ENCODE results near the gene NR4A3.
"Not testable (repeated sequence)": the region's sequence is repeated elsewhere in the genome, so short reads cannot be mapped to it uniquely, and the experiment has no call there.

NR4A3 gene

GRCh38 chr9:99832558-99832864 lies 10.8 kb downstream of the NR4A3 start:
- peaks cover 23 to 52% of the 10 kb centered on the region in 2 donors for H3K4me1 Mint-ChIP-seq
- peaks cover 0 to 4% of the 10 kb centered on the region in 2 donors for H3K27me3 Mint-ChIP-seq

GRCh38 chr9:99833735-99834134 lies 12.1 kb downstream of the NR4A3 start:
- peaks cover 17 to 48% of the 10 kb centered on the region in 2 donors for H3K4me1 Mint-ChIP-seq
- ATAC-seq (replicated peaks) (peak; percentile 48 to 60), DNase-seq (no peak)
- peaks cover 68 to 73% of the 10 kb centered on the region in 2 donors for H3K36me3 Mint-ChIP-seq
- H3K4me3 Mint-ChIP-seq, result no peak overlapping the region
- H3K9me3 Mint-ChIP-seq, result no peaks in the 10 kb centered on the region
- H3K27ac Mint-ChIP-seq, result peak overlapping the region; percentile 70
- H3K27me3 Mint-ChIP-seq, result peaks cover 0 to 4% of the 10 kb centered on the region in 2 donors

More at GRCh38 chr9:99832558-99832864, 10.8 kb downstream of the NR4A3 start:
- H3K9me3 Mint-ChIP-seq, result no peaks in the 10 kb centered on the region
- H3K27ac Mint-ChIP-seq, result no peak overlapping the region
- DNase-seq, result no peak
- H3K4me3 Mint-ChIP-seq, result no peak overlapping the region
- peaks cover 64 to 70% of the 10 kb centered on the region in 2 donors for H3K36me3 Mint-ChIP-seq
- no peak for ATAC-seq (replicated peaks)

DNA sequence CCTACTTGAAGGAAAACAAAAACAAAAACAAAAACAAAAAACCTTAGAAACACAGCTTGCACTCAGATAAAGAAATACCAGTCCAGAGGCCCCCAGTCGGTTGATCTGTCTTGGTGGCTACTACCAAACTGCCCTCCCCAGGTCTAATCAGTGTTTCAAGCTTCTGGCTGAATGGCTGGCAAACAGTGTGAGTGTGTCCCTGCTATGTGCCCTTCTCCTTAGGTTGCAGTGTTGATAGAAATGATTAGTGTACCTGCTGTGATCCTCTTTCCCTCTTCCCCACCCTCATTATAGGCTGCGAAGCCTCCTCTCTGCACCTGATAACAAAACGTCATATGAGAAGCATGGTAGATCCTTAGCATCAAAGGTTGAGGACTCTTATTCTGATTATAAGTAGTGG lies 12.8 kb downstream of the NR4A3 start:
- no peaks in the 10 kb centered on the region for H3K27me3 Mint-ChIP-seq
- no peak for ATAC-seq (replicated peaks)
- H3K4me3 Mint-ChIP-seq, result peak overlapping the region in 1 of 2 donors; percentile 19
- no peak for DNase-seq
- H3K4me1 Mint-ChIP-seq, result peaks cover 14 to 45% of the 10 kb centered on the region in 2 donors
- H3K27ac Mint-ChIP-seq, result peak overlapping the region; percentile 49
- H3K36me3 Mint-ChIP-seq, result peaks cover 64 to 72% of the 10 kb centered on the region in 2 donors
- H3K9me3 Mint-ChIP-seq, result no peaks in the 10 kb centered on the region

DNA sequence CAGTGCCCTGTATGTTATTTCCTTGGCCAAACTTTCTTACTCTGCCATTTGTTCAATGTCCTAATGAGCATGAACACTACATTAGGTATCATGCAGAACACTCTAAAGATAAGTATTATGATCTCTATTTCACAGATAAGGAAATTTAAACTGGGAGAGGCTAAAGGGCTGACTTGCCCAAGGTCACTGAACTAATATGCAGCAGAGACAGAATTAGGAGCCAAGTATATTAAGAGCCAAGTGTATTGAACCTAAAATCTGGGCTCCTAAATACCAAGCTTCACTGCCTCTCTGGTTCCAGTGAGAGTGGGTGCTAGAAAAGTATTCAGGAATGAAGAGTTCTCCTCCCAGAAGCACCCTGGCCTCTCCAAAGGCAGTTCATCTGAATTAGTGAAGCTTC lies 13.5 kb downstream of the NR4A3 start:
- Mint-ChIP-seq H3K4me1 (peaks cover 10 to 42% of the 10 kb centered on the region in 2 donors), H3K9me3 (no peaks in the 10 kb centered on the region), H3K4me3 (no peak overlapping the region), H3K27me3 (no peaks in the 10 kb centered on the region), H3K27ac (peak overlapping the region; percentile 26), H3K36me3 (peaks cover 61 to 70% of the 10 kb centered on the region in 2 donors)
- DNase-seq, result no peak
- ATAC-seq (replicated peaks), result no peak

- Mint-ChIP-seq H3K4me1 (peaks cover 10 to 39% of the 10 kb centered on the region in 2 donors), H3K36me3 (peaks cover 58 to 68% of the 10 kb centered on the region in 2 donors), H3K27me3 (no peaks in the 10 kb centered on the region), H3K4me3 (no peak overlapping the region), H3K27ac (no peak overlapping the region), H3K9me3 (no peaks in the 10 kb centered on the region)
- DNase-seq, result no peak
- no peak for ATAC-seq (replicated peaks)
Measured at GRCh38 chr9:99835581-99835980, 13.9 kb downstream of the NR4A3 start.

DNA sequence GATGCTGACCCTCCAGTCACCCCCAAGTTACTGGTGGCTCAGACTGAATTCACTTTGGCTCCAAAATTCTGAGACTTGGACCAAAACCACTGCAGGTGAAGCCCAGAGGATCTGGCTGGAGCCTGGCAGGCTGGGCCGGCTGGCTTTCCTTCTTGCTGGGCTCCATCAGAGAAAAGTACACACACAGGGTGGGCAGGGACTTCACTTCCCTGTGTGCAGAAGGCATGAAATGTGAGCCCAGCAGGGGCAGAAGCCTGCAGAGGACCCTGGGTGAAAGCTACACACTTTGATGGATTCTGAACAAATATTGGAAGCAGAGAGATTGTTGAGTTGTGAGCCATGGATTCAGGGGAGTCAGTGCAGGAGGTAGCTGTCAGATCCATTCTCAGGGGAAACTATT lies 18.4 kb downstream of the NR4A3 start:
- Mint-ChIP-seq H3K4me3 (peak overlapping the region in 1 of 2 donors; percentile 8), H3K4me1 (peaks cover 8 to 33% of the 10 kb centered on the region in 2 donors), H3K9me3 (no peaks in the 10 kb centered on the region), H3K36me3 (peaks cover 61 to 74% of the 10 kb centered on the region in 2 donors), H3K27ac (peak overlapping the region; percentile 85), H3K27me3 (no peaks in the 10 kb centered on the region)
- DNase-seq (no peak), ATAC-seq (replicated peaks) (no peak)

- no peak for ATAC-seq (replicated peaks)
- H3K27me3 Mint-ChIP-seq, result peaks cover 0 to 4% of the 10 kb centered on the region in 2 donors
- DNase-seq, result no peak
- peaks cover 0 to 5% of the 10 kb centered on the region in 2 donors for H3K9me3 Mint-ChIP-seq
- H3K27ac Mint-ChIP-seq, result peak overlapping the region; percentile 42
- H3K4me1 Mint-ChIP-seq, result peaks cover 21 to 60% of the 10 kb centered on the region in 2 donors
- peaks cover 73 to 80% of the 10 kb centered on the region in 2 donors for H3K36me3 Mint-ChIP-seq
- no peak overlapping the region for H3K4me3 Mint-ChIP-seq
Measured at GRCh38 chr9:99845063-99845462, 23.4 kb downstream of the NR4A3 start.

GRCh38 chr9:99848447-99848846 lies 26.8 kb downstream of the NR4A3 start:
- Mint-ChIP-seq H3K4me3 (peak overlapping the region; percentile 13 to 32), H3K27me3 (peaks cover 0 to 6% of the 10 kb centered on the region in 2 donors), H3K27ac (peak overlapping the region; percentile 88), H3K9me3 (peaks cover 0 to 6% of the 10 kb centered on the region in 2 donors), H3K4me1 (peaks cover 40 to 74% of the 10 kb centered on the region in 2 donors), H3K36me3 (peaks cover 75 to 86% of the 10 kb centered on the region in 2 donors)
- ATAC-seq (replicated peaks) (no peak), DNase-seq (no peak)

GRCh38 chr9:99850736-99851499 lies 29.2 kb downstream of the NR4A3 start:
- H3K9me3 Mint-ChIP-seq, result peaks cover 0 to 6% of the 10 kb centered on the region in 2 donors
- peaks cover 0 to 6% of the 10 kb centered on the region in 2 donors for H3K27me3 Mint-ChIP-seq
- H3K36me3 Mint-ChIP-seq, result peaks cover 76 to 81% of the 10 kb centered on the region in 2 donors
- ATAC-seq (replicated peaks) (peak; percentile 7 to 10), DNase-seq (no peak)
- peak overlapping the region; percentile 1 to 71 for H3K4me3 Mint-ChIP-seq
- H3K4me1 Mint-ChIP-seq, result peaks cover 43 to 67% of the 10 kb centered on the region in 2 donors
- H3K27ac Mint-ChIP-seq, result peak overlapping the region; percentile 90

GRCh38 chr9:99851500-99851822 lies 29.8 kb downstream of the NR4A3 start:
- Mint-ChIP-seq H3K4me3 (peak overlapping the region; percentile 1 to 71), H3K36me3 (peaks cover 76 to 81% of the 10 kb centered on the region in 2 donors), H3K27me3 (peaks cover 0 to 6% of the 10 kb centered on the region in 2 donors), H3K9me3 (peaks cover 0 to 6% of the 10 kb centered on the region in 2 donors), H3K4me1 (peaks cover 43 to 65% of the 10 kb centered on the region in 2 donors), H3K27ac (peak overlapping the region; percentile 90)
- DNase-seq (no peak), ATAC-seq (replicated peaks) (peak; percentile 66 to 71)

- Mint-ChIP-seq H3K4me1 (peaks cover 41 to 64% of the 10 kb centered on the region in 2 donors), H3K27me3 (peaks cover 0 to 6% of the 10 kb centered on the region in 2 donors), H3K27ac (peak overlapping the region; percentile 90), H3K36me3 (peaks cover 73 to 78% of the 10 kb centered on the region in 2 donors), H3K4me3 (peak overlapping the region; percentile 13 to 35), H3K9me3 (peaks cover 0 to 6% of the 10 kb centered on the region in 2 donors)
- ATAC-seq (replicated peaks), result peak in 1 of 2 donors; percentile 10
- DNase-seq, result no peak
Measured at GRCh38 chr9:99852617-99853016, 30.9 kb downstream of the NR4A3 start.

DNA sequence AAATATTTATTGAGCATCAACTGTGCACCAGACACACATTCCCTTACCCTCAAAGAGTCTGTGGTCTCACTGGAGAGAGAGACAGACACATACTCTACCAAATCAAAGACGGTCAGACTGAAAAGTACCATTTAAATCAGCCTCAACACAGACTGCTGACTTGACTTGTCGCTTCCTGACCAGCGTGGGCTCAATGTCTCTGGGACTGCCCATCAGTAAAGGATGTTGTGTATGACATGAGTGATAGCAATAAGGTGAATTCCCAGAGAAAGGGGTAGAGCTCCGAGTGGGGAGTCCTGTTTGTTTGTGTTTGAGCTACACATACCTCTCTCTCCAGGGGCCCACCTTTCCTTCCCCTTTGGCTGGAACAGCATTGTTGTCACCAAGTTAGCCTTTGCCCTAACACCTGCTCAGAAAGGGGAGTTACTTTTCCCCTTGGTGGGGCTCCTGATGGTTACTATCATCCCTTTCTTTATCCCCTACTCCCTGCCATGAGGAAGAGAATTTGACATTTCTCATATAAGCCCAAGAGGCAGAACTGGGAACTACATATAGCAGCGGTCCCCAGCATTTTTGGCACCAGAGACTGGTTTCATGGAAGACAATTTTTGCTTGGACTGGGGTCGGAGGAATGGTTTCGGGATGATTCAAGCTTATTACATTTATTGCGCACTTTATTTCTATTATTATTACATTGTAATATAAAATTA lies 33.9 kb downstream of the NR4A3 start:
- Mint-ChIP-seq H3K36me3 (peaks cover 58 to 68% of the 10 kb centered on the region in 2 donors), H3K27ac (peak overlapping the region; percentile 51), H3K4me3 (no peak overlapping the region), H3K9me3 (peaks cover 0 to 2% of the 10 kb centered on the region in 2 donors), H3K4me1 (peaks cover 28 to 41% of the 10 kb centered on the region in 2 donors), H3K27me3 (no peaks in the 10 kb centered on the region)
- ATAC-seq (replicated peaks) (peak in 1 of 2 donors; percentile 3), DNase-seq (no peak)

DNA sequence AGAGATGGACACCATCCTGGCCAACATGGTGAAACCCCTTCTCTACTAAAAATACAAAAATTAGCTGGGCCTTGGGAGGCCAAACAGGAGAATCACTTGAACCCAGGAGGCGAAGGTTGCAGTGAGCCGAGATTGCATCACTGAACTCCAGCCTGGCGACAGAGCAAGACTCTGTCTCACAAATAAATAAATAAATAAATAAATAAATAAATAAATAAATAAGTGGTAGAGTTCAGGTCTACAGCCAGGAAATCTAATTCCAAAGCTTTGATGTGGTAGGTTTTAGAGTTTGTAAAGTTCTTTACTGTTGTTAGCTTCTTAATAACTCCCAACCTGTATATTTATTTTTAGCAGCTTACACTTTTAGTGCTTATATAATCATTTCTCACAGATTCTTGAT lies 35.9 kb downstream of the NR4A3 start:
- H3K4me1 Mint-ChIP-seq, result peaks cover 14 to 38% of the 10 kb centered on the region in 2 donors
- DNase-seq; H3K4me3 Mint-ChIP-seq; H3K27me3 Mint-ChIP-seq; ATAC-seq (replicated peaks); H3K27ac Mint-ChIP-seq; H3K9me3 Mint-ChIP-seq: not testable (repeated sequence)
- peaks cover 51 to 70% of the 10 kb centered on the region in 2 donors for H3K36me3 Mint-ChIP-seq

GRCh38 chr9:99858087-99858486 lies 36.4 kb downstream of the NR4A3 start:
- Mint-ChIP-seq H3K4me3 (no peak overlapping the region), H3K4me1 (peaks cover 14 to 38% of the 10 kb centered on the region in 2 donors), H3K9me3 (no peaks in the 10 kb centered on the region), H3K36me3 (peaks cover 51 to 70% of the 10 kb centered on the region in 2 donors), H3K27ac (peak overlapping the region; percentile 84), H3K27me3 (no peaks in the 10 kb centered on the region)
- DNase-seq (no peak), ATAC-seq (replicated peaks) (peak in 1 of 2 donors; percentile 19)

Measured in stimulated activated naive B cell treated with anti-CD40 and anti-IgM and Interleukin-4, amounts not matched to agents 10 μg/mL and 1 μg/mL and 100 μg/mL, for 72 hours (primary cell).